ENCODE results near the gene MAML3. TPM values are rescaled to one million over a fixed set of nuclear protein-coding genes. Genes with fewer than 3 reads are reported as not detected.
A peak's percentile ranks its signal among the peaks of the same experiment; 100 is the strongest.

Gene MAML3
- total and polyA plus RNA-seq, 8 donors, result 5.8 to 18.7 (median 16.7) TPM

DNA sequence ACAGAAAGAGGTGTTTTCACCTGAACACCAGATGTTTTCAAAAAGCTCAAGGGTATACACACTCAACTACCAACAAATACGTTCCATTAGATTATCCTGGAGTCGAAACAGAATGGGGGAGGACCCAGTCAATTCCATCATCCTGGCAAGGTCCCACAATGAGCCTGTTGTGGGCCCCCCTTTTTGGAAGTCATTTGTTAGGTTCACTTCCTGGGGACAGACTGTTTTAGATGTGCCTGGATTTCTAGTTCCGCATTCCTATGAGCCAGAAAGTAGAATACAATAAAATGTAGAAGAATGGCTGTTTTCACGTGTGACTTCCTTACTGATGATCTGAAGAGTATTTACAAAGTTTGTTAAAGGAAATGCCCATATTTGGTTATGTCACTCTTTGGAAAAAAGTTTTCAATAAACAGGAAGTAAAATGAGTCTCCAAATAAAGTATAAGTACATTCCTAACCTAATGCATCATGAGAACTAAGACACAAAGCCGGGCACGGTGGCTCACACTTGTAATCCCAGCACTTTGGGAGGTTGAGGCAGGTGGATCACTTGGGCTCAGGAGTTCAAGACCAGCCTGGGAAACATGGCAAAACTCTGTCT is 192.5 kb downstream of the MAML3 start:
- intact Hi-C loops (cut with DNase I), result no loop called here
- no peak overlapping the region for H3K4me3 ChIP-seq
- H3K9me3 ChIP-seq, result no peaks in the 10 kb centered on the region
- H3K27ac ChIP-seq, result peak overlapping the region in 1 of 2 donors; percentile 39
- peaks cover 6 to 35% of the 10 kb centered on the region in 2 donors for H3K4me1 ChIP-seq
- H3K36me3 ChIP-seq, result no peaks in the 10 kb centered on the region
- DNase-seq (no peak), ATAC-seq (no peak)
- TF ChIP-seq, protein P1, sequence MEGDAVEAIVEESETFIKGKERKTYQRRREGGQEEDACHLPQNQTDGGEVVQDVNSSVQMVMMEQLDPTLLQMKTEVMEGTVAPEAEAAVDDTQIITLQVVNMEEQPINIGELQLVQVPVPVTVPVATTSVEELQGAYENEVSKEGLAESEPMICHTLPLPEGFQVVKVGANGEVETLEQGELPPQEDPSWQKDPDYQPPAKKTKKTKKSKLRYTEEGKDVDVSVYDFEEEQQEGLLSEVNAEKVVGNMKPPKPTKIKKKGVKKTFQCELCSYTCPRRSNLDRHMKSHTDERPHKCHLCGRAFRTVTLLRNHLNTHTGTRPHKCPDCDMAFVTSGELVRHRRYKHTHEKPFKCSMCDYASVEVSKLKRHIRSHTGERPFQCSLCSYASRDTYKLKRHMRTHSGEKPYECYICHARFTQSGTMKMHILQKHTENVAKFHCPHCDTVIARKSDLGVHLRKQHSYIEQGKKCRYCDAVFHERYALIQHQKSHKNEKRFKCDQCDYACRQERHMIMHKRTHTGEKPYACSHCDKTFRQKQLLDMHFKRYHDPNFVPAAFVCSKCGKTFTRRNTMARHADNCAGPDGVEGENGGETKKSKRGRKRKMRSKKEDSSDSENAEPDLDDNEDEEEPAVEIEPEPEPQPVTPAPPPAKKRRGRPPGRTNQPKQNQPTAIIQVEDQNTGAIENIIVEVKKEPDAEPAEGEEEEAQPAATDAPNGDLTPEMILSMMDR (IDR thresholded peaks at IDR 0.05), result no peak
- no peaks in the 10 kb centered on the region for H3K27me3 ChIP-seq

DNA sequence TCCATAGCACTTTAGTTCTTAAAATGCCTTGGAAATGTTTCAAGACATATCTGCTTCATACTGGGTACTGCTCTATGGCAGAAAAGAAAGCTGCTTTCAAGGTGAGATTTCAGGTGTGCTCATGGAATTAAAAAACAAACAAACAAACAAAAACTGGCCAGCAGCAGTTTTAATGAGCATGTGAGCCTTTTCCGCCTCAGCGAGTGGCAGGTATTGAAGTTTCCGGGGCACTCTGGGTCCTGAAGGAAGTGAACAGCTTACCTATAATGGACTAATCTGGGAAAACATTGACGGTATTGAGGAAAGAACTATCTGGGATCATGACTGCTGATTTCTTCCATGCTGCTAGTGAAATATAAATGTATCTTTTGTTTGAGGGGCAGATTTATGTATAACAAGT is 194.6 kb downstream of the MAML3 start:
- H3K4me1 ChIP-seq, result peaks cover under 1 to 16% of the 10 kb centered on the region in 2 donors
- no peak for DNase-seq

DNA sequence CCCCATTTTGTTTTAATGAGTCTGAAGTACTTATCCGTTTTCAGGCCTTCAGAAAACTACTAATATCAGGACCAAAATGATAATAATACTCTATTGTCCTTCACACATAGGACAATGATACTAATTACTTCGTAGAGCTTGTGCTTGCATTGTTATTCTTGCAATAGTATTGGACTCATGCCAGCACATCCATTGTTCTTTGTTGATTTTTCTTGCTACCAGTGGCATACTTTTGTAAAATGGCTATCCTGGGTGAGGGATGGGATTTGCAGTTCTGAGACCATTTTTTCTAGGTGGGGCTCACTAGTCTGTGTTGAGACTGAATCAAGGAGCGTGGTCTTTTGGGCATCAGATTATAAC is 195.3 kb downstream of the MAML3 start:
- intact Hi-C loops (cut with DNase I), result no loop called here
- Histone ChIP-seq H3K27me3 (no peaks in the 10 kb centered on the region), H3K4me1 (peaks cover 0 to 14% of the 10 kb centered on the region in 2 donors), H3K27ac (no peak overlapping the region), H3K4me3 (no peak overlapping the region), H3K36me3 (no peaks in the 10 kb centered on the region), H3K9me3 (no peaks in the 10 kb centered on the region)
- TF ChIP-seq, protein P1 (IDR thresholded peaks at IDR 0.05), result no peak
- no peak for ATAC-seq
- DNase-seq, result no peak

More for the DNA sequence above, 194.6 kb downstream of the MAML3 start:
- Histone ChIP-seq H3K27me3 (no peaks in the 10 kb centered on the region), H3K4me3 (no peak overlapping the region), H3K9me3 (no peaks in the 10 kb centered on the region), H3K36me3 (no peaks in the 10 kb centered on the region), H3K27ac (no peak overlapping the region)
- intact Hi-C loops (cut with DNase I), result no loop called here
- ATAC-seq, result no peak
- TF ChIP-seq, protein P1 (IDR thresholded peaks at IDR 0.05), result no peak

DNA sequence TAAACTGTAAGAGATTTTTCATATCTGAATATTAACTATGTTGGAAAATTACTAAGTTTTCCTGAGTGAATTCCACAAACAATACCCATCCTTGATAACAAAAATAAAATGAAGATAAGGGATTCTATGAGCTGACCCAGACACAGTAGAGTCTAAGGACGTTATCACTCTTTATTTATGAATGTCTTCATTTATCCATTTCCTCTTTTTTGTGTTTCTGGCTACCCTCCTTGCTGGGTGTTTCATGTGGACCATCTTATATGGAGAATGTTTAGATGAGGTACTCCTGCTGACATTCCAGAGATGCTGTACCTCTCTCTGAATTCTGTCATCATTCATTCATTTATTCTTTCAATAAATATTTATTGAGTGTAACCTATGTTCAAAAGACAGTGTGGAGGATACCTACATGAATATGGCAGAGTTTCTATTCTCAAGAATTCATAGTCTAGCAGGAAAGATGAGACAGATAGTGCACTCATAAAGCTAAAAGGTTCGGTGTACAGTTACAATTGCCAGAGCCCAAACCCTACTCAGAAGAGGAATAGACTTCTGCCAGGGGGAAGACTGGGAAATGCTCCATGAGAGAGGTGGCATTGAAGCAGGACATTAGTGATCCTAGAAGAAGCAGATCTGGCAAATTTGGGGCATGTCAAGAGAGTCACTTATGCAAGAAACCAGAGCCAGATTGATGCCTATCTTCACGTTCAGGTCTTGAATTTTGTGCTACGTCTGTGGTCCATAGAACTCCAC is 195.8 kb downstream of the MAML3 start:
- ATAC-seq, result no peak
- H3K36me3 ChIP-seq, result no peaks in the 10 kb centered on the region
- H3K4me1 ChIP-seq, result peaks cover 0 to 14% of the 10 kb centered on the region in 2 donors

DNA sequence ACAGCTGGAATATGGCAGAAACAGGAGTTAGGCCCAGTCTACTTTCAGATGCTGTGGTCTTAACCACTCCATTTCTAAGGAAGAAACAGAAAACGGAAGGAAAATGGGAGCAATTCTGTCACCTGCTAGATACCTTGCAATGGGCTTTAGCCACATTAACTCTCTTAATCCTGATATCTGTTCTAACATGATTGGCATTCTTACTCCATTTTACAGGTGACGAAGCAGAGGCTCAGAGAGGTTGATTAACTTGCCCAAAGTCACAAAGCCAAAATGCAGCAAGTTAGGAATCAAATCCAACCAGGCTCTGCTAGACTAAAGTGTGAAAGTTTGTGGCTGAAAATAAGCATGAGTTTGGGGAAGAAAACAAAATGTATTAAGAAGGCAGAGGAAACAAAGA is 196.9 kb downstream of the MAML3 start:
- ATAC-seq, result no peak
- no peak for DNase-seq
- Histone ChIP-seq H3K27ac (peak overlapping the region in 1 of 2 donors; percentile 15), H3K36me3 (no peaks in the 10 kb centered on the region), H3K27me3 (no peaks in the 10 kb centered on the region), H3K9me3 (no peaks in the 10 kb centered on the region), H3K4me3 (no peak overlapping the region), H3K4me1 (peaks cover 0 to 6% of the 10 kb centered on the region in 2 donors)
- TF ChIP-seq, protein P1 (IDR thresholded peaks at IDR 0.05), result no peak
- intact Hi-C loops (cut with DNase I), result no loop called here

More for the DNA sequence above, 195.8 kb downstream of the MAML3 start:
- DNase-seq, result no peak
- Histone ChIP-seq H3K4me3 (no peak overlapping the region), H3K27ac (no peak overlapping the region), H3K9me3 (no peaks in the 10 kb centered on the region), H3K27me3 (no peaks in the 10 kb centered on the region)
- TF ChIP-seq, protein P1 (IDR thresholded peaks at IDR 0.05), result no peak
- intact Hi-C loops (cut with DNase I), result no loop called here
